OCI-LY1 (cell line): ENCODE results near the gene LONP1.

Source experiments
- H2AFZ ChIP-seq: fragments of 200-600 bp; sonication (generic), shearing (Covaris generic); 2 replicates; pipeline ENCODE4 v1.6.0; 2014; ENCODE audit warnings: antibody characterized with exemption, mild to moderate bottlenecking, low read length
- H3F3A ChIP-seq: fragments of 200-600 bp; sonication (generic), shearing (Covaris generic); 2 replicates; pipeline ENCODE4 v1.6.0; 2014; ENCODE audit warnings: mild to moderate bottlenecking, antibody characterized with exemption, low read length, moderate library complexity; ENCODE audit not compliant: insufficient read depth
- H3K27ac ChIP-seq: fragments of 200-600 bp; sonication (generic); 2 replicates; pipeline ENCODE4 v1.5.1; 2014; ENCODE audit warnings: low read length, mixed run types, mild to moderate bottlenecking, low read depth; ENCODE audit not compliant: poor library complexity, severe bottlenecking
- H3K27me3 ChIP-seq: fragments of 200-600 bp; sonication (generic); 2 replicates; pipeline ENCODE4 v1.6.0; 2014; ENCODE audit warnings: antibody characterized with exemption, mild to moderate bottlenecking, low read length, moderate library complexity; ENCODE audit not compliant: insufficient read depth
- H3K36me3 ChIP-seq: fragments of 200-600 bp; sonication (generic); 2 replicates; pipeline ENCODE4 v1.6.1; 2014; ENCODE audit warnings: mild to moderate bottlenecking, antibody characterized with exemption, low read length, moderate library complexity, mixed read lengths; ENCODE audit not compliant: insufficient read depth
- H3K4me1 ChIP-seq: fragments of 200-600 bp; sonication (generic); 2 replicates; pipeline ENCODE4 v1.5.1; 2014; ENCODE audit warnings: mild to moderate bottlenecking, low read length, moderate library complexity; ENCODE audit not compliant: insufficient read depth, severe bottlenecking
- H3K4me2 ChIP-seq: fragments of 200-600 bp; sonication (generic), shearing (Covaris generic); 2 replicates; pipeline ENCODE4 v1.6.1; 2014; ENCODE audit warnings: low read length
- H3K4me3 ChIP-seq: fragments of 200-600 bp; sonication (generic); 2 replicates; pipeline ENCODE4 v1.5.1; 2014; ENCODE audit warnings: low read length, low read depth, mild to moderate bottlenecking, mixed read lengths; ENCODE audit not compliant: poor library complexity, severe bottlenecking
- H3K79me2 ChIP-seq: fragments of 200-600 bp; shearing (Covaris generic); 2 replicates; pipeline ENCODE4 v1.6.1; 2016; ENCODE audit warnings: mixed run types, low read length, mixed read lengths; ENCODE audit not compliant: insufficient read depth
- H3K9ac ChIP-seq: fragments of 200-600 bp; sonication (generic), shearing (Covaris generic); 2 replicates; pipeline ENCODE4 v1.6.1; 2014; ENCODE audit warnings: mild to moderate bottlenecking, low read length, mixed read lengths
- H3K9me2 ChIP-seq: fragments of 200-600 bp; sonication (generic), shearing (Covaris generic); 2 replicates; pipeline ENCODE4 v1.6.1; 2014; ENCODE audit warnings: low read depth, mild to moderate bottlenecking, low read length, mixed read lengths
- H3K9me3 ChIP-seq: fragments of 200-600 bp; shearing (Covaris generic); 2 replicates; pipeline ENCODE4 v1.6.1; 2014; ENCODE audit warnings: low read length, mixed read lengths
- H4K20me1 ChIP-seq: fragments of 200-600 bp; sonication (generic), shearing (Covaris generic); 2 replicates; pipeline ENCODE4 v1.6.0; 2016; ENCODE audit warnings: mild to moderate bottlenecking, low read length; ENCODE audit not compliant: insufficient read depth
- CTCF ChIP-seq: fragments of 200-600 bp; sonication (generic), shearing (Covaris generic); IDR thresholded peaks from 2 replicates; pipeline ENCODE4 v1.5.1; 2017; ENCODE audit warnings: mild to moderate bottlenecking, antibody characterized with exemption, low read length, moderate library complexity, mixed read lengths
- EZH2 ChIP-seq: fragments of 200-600 bp; sonication (generic), shearing (Covaris generic); IDR thresholded peaks from 2 replicates; pipeline ENCODE4 v1.8.0; 2017; ENCODE audit warnings: borderline replicate concordance, mixed run types, mild to moderate bottlenecking, antibody characterized with exemption, low read length, moderate library complexity, mixed read lengths

The LONP1 gene

GRCh38 chr19:5680437-5681368 lies 39.2 kb downstream of the LONP1 start, which contains the start of the genes HSD11B1L and MICOS13:
TSS of gene HSD11B1L (plus strand) at chr19:5681027. CDS start at chr19:5684833, 3,806 bp downstream.
TSS of gene MICOS13 (minus strand) at chr19:5680516. CDS start at chr19:5680486, 30 bp downstream.
- no peaks in the 10 kb centered on the region for H3K79me2 ChIP-seq
- H2AFZ ChIP-seq, result no peak within 1 kb of the TSS
- no peaks in the 10 kb centered on the region for H3K27me3 ChIP-seq

GRCh38 chr19:5680084-5680436 lies 39.9 kb downstream of the LONP1 start:
- peaks cover 14% of the 10 kb centered on the region for H3K4me1 ChIP-seq
- no peak overlapping the region for H2AFZ ChIP-seq
- TF ChIP-seq CTCF (no peak), EZH2 (no peak)
- no peaks in the 10 kb centered on the region for H3K27me3 ChIP-seq
- H3K9me3 ChIP-seq, result no peaks in the 10 kb centered on the region
- peak overlapping the region; percentile 37 for H3K27ac ChIP-seq
- peak overlapping the region; percentile 86 for H3K4me3 ChIP-seq
- H3K4me2 ChIP-seq, result peak overlapping the region; percentile 89
- no peaks in the 10 kb centered on the region for H3F3A ChIP-seq
- no peaks in the 10 kb centered on the region for H3K9me2 ChIP-seq
- H3K36me3 ChIP-seq, result no peaks in the 10 kb centered on the region
- peak overlapping the region; percentile 87 for H3K9ac ChIP-seq
- H3K79me2 ChIP-seq, result no peaks in the 10 kb centered on the region
- H4K20me1 ChIP-seq, result no peaks in the 10 kb centered on the region

More at GRCh38 chr19:5680437-5681368, 39.2 kb downstream of the LONP1 start, which contains the start of the genes HSD11B1L and MICOS13:
- H3K4me3 ChIP-seq, result peak within 1 kb of the TSS; percentile 86
- peak within 1 kb of the TSS; percentile 50 for H3K27ac ChIP-seq
- H3K36me3 ChIP-seq, result no peaks in the 10 kb centered on the region
- H3K4me1 ChIP-seq, result peaks cover 14% of the 10 kb centered on the region
- H3K9me2 ChIP-seq, result no peaks in the 10 kb centered on the region
- no peak for TF ChIP-seq EZH2
- TF ChIP-seq CTCF, result no peak
- peak within 1 kb of the TSS; percentile 89 for H3K4me2 ChIP-seq
- no peaks in the 10 kb centered on the region for H4K20me1 ChIP-seq
- H3K9ac ChIP-seq, result peak within 1 kb of the TSS; percentile 87
- H3K9me3 ChIP-seq, result no peaks in the 10 kb centered on the region
- H3F3A ChIP-seq, result no peaks in the 10 kb centered on the region

GRCh38 chr19:5679289-5680083 lies 40.5 kb downstream of the LONP1 start:
- Histone ChIP-seq H3K36me3 (no peaks in the 10 kb centered on the region), H3F3A (no peaks in the 10 kb centered on the region), H3K4me2 (peak overlapping the region; percentile 89), H3K27me3 (no peaks in the 10 kb centered on the region), H3K4me3 (peak overlapping the region; percentile 86), H3K79me2 (no peaks in the 10 kb centered on the region), H2AFZ (no peak overlapping the region), H3K4me1 (peaks cover 14% of the 10 kb centered on the region), H3K9me2 (no peaks in the 10 kb centered on the region), H3K9me3 (no peaks in the 10 kb centered on the region), H4K20me1 (no peaks in the 10 kb centered on the region), H3K9ac (peak overlapping the region; percentile 87), H3K27ac (peak overlapping the region; percentile 37)
- TF ChIP-seq EZH2 (no peak), CTCF (no peak)
